ENCODE data around the gene OPA1. TPM values are rescaled to one million over a fixed set of nuclear protein-coding genes. Genes with fewer than 3 reads are reported as not detected.

The OPA1 gene
- total and polyA plus RNA-seq, 2 experiments from 2014 or later: 24.9 to 89.9 TPM

- H3K27ac ChIP-seq (ENCODE audit: low read depth): no peak overlapping the region
- peak overlapping the region; percentile 88 for H2AFZ ChIP-seq
- H4K20me1 ChIP-seq (replicated peaks; ENCODE audit: insufficient read depth): no peaks in the 10 kb centered on the region
- H3K4me3 ChIP-seq: no peak overlapping the region
- no peaks in the 10 kb centered on the region for H3K36me3 ChIP-seq (ENCODE audit: insufficient read depth)
- DNase-seq (ENCODE audit: low spot score): no peak
- H3K36me3 Mint-ChIP-seq (ENCODE audit: low read depth): no peaks in the 10 kb centered on the region
- peaks cover 30% of the 10 kb centered on the region for H3K4me1 Mint-ChIP-seq
- H3K4me2 ChIP-seq: no peak overlapping the region
- no peak for TF ChIP-seq EZH2 (IDR thresholded peaks at IDR 0.05; ENCODE audit: low read depth, unreplicated experiment)
- no peak for TF ChIP-seq JUNB (IDR thresholded peaks at IDR 0.05; ENCODE audit: unreplicated experiment)
- TF ChIP-seq, protein P1, sequence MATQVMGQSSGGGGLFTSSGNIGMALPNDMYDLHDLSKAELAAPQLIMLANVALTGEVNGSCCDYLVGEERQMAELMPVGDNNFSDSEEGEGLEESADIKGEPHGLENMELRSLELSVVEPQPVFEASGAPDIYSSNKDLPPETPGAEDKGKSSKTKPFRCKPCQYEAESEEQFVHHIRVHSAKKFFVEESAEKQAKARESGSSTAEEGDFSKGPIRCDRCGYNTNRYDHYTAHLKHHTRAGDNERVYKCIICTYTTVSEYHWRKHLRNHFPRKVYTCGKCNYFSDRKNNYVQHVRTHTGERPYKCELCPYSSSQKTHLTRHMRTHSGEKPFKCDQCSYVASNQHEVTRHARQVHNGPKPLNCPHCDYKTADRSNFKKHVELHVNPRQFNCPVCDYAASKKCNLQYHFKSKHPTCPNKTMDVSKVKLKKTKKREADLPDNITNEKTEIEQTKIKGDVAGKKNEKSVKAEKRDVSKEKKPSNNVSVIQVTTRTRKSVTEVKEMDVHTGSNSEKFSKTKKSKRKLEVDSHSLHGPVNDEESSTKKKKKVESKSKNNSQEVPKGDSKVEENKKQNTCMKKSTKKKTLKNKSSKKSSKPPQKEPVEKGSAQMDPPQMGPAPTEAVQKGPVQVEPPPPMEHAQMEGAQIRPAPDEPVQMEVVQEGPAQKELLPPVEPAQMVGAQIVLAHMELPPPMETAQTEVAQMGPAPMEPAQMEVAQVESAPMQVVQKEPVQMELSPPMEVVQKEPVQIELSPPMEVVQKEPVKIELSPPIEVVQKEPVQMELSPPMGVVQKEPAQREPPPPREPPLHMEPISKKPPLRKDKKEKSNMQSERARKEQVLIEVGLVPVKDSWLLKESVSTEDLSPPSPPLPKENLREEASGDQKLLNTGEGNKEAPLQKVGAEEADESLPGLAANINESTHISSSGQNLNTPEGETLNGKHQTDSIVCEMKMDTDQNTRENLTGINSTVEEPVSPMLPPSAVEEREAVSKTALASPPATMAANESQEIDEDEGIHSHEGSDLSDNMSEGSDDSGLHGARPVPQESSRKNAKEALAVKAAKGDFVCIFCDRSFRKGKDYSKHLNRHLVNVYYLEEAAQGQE (IDR thresholded peaks at IDR 0.05; ENCODE audit: unreplicated experiment): no peak
- no peak for TF ChIP-seq CREB1 (CRISPR knock-in tag; IDR thresholded peaks at IDR 0.05; ENCODE audit: low read depth)
- TF ChIP-seq EZH2phosphoT487 (IDR thresholded peaks at IDR 0.05; ENCODE audit: unreplicated experiment): no peak
- no peak for TF ChIP-seq STAT1 (IDR thresholded peaks at IDR 0.05; ENCODE audit: unreplicated experiment)
- TF ChIP-seq POLR2AphosphoS5 (IDR thresholded peaks at IDR 0.05; ENCODE audit: low read depth): no peak
- no peaks in the 10 kb centered on the region for H3K9me2 ChIP-seq (ENCODE audit: insufficient read depth)
- peak; percentile 45 for ATAC-seq
- H3K4me1 ChIP-seq (ENCODE audit: insufficient read depth): peaks cover 21% of the 10 kb centered on the region
- H3F3A ChIP-seq (replicated peaks; ENCODE audit: low read depth): no peaks in the 10 kb centered on the region
- H3K4me3 Mint-ChIP-seq: no peak overlapping the region
- no peaks in the 10 kb centered on the region for H3K79me2 ChIP-seq (replicated peaks; ENCODE audit: insufficient read depth)
- peaks cover 17% of the 10 kb centered on the region for H3K27me3 Mint-ChIP-seq (ENCODE audit: insufficient read depth, low read depth, poor library complexity)
- no peaks in the 10 kb centered on the region for H3K9me3 Mint-ChIP-seq
- no peak overlapping the region for H3K27ac Mint-ChIP-seq
- no peaks in the 10 kb centered on the region for H3K27me3 ChIP-seq (ENCODE audit: insufficient read depth)
Measured at GRCh38 chr3:193730511-193730910, 137.5 kb downstream of the OPA1 start.

- no peak overlapping the region for H3K27ac Mint-ChIP-seq
- DNase-seq (ENCODE audit: low spot score) (no peak), ATAC-seq (peak; percentile 40)
- H3K36me3 ChIP-seq (ENCODE audit: insufficient read depth): no peaks in the 10 kb centered on the region
- no peaks in the 10 kb centered on the region for H3K9me2 ChIP-seq (ENCODE audit: insufficient read depth)
- H3K4me3 Mint-ChIP-seq: no peak overlapping the region
- no peaks in the 10 kb centered on the region for H3K79me2 ChIP-seq (replicated peaks; ENCODE audit: insufficient read depth)
- no peak overlapping the region for H3K27ac ChIP-seq (ENCODE audit: low read depth)
- peak overlapping the region; percentile 88 for H2AFZ ChIP-seq
- H3K4me1 Mint-ChIP-seq: peaks cover 30% of the 10 kb centered on the region
- H3K4me2 ChIP-seq: no peak overlapping the region
- H3K4me3 ChIP-seq: no peak overlapping the region
- no peaks in the 10 kb centered on the region for H3K36me3 Mint-ChIP-seq (ENCODE audit: low read depth)
- H4K20me1 ChIP-seq (replicated peaks; ENCODE audit: insufficient read depth): no peaks in the 10 kb centered on the region
- peaks cover 21% of the 10 kb centered on the region for H3K4me1 ChIP-seq (ENCODE audit: insufficient read depth)
- H3K27me3 ChIP-seq (ENCODE audit: insufficient read depth): no peaks in the 10 kb centered on the region
- peaks cover 17% of the 10 kb centered on the region for H3K27me3 Mint-ChIP-seq (ENCODE audit: insufficient read depth, low read depth, poor library complexity)
- H3F3A ChIP-seq (replicated peaks; ENCODE audit: low read depth): no peaks in the 10 kb centered on the region
- H3K9me3 Mint-ChIP-seq: no peaks in the 10 kb centered on the region
- TF ChIP-seq EZH2 (IDR thresholded peaks at IDR 0.05; ENCODE audit: low read depth, unreplicated experiment) (no peak), POLR2AphosphoS5 (IDR thresholded peaks at IDR 0.05; ENCODE audit: low read depth) (no peak), STAT1 (IDR thresholded peaks at IDR 0.05; ENCODE audit: unreplicated experiment) (no peak), ZNF462 (CRISPR knock-in tag; IDR thresholded peaks at IDR 0.05) (no peak), JUNB (IDR thresholded peaks at IDR 0.05; ENCODE audit: unreplicated experiment) (no peak)
- TF ChIP-seq, protein P1 (IDR thresholded peaks at IDR 0.05; ENCODE audit: unreplicated experiment): no peak
Measured at GRCh38 chr3:193730976-193731375, 138.0 kb downstream of the OPA1 start.

Data from GM23338 (cell line).